Measurements from ENCODE around the gene NCK1.

NCK1 gene

GRCh38 chr3:136909187-136909586 lies 47.2 kb downstream of the NCK1 start:
- no peak for DNase-seq

GRCh38 chr3:136910697-136911096 lies 48.7 kb downstream of the NCK1 start:
- no peak for DNase-seq

- DNase-seq, result no peak
Observed at GRCh38 chr3:136913168-136913567, 51.2 kb downstream of the NCK1 start.

DNA sequence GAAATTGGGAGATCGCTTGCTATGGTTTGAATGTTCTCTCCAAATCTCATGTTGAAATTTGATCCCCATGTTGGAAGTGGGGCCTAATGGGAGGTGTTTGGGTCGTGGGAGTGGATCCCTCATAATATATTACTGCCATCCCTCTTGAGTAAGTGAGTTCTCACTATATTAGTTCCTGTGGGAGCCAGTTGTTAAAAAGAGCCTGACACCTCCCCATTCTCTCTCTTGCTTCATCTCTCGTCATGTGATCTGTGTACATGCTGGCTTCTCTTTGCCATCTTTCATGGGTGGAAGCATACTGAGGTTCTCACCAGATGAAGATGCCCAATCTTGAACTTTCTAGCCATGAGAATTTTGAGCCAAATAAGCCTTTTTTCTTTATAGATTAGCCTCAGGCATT lies 52.7 kb downstream of the NCK1 start:
- DNase-seq, result no peak

DNA sequence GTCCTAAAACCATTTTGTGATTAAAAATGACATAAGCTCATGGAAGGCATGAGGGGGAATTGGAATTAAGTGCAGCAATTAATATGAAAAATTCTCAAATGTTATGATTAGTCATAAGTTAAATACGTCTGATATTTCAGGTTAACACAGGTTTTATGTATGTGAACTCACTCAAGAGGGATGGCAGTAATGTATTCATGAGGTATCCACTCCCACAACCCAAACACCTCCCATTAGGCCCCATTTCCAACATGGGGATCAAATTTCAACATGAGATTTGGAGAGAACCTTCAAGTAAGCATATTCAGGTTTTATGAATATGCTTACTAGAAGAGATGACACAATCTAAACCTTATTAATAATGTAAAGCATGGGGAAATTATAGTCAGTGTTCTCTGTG lies 54.2 kb downstream of the NCK1 start:
- no peak for DNase-seq

- no peak for DNase-seq
Observed at GRCh38 chr3:136919799-136920580, 58.0 kb downstream of the NCK1 start.

GRCh38 chr3:136920904-136921611 lies 59.0 kb downstream of the NCK1 start:
- DNase-seq, result no peak

- DNase-seq, result no peak
Observed at GRCh38 chr3:136925425-136926190, 63.6 kb downstream of the NCK1 start.

DNA sequence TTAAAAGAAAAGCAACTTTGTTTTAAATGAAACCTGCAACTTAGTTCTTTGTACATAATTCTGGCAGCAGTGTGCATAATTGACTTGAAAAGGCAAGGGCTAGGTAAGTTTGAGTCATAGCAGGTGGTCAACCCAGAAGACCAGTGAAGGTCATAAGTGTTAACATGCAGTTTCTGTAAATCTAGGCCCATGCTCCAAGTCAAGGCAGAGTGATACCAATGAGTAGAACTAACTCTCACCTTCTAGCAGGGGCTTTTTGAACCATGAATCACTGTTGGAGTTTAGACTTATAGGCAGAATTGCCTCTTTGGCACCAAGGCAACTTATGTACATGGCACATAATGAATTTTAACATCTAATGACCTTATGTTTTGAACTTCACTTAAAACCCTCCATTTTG lies 66.2 kb downstream of the NCK1 start:
- DNase-seq, result no peak

GRCh38 chr3:136929977-136930670 lies 68.1 kb downstream of the NCK1 start:
- DNase-seq, result no peak

DNA sequence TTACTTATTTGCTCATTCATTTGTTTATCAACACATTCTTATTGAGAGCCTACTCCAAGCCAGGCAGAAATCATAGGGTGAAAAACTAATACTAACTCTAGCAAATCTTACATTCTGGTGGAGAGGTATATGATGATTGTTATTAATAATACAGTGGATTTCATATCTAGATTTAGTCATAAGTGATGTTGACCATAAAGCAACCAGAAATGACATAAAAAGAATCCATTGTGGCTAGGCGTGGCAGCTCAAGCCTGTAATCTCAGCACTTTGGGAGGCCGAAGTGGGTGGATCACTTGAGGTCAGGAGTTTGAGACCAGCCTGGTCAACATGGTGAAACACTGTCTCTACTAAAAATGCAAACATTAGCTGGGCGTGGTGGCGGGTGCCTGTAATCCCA lies 69.6 kb downstream of the NCK1 start:
- no peak for DNase-seq

DNA sequence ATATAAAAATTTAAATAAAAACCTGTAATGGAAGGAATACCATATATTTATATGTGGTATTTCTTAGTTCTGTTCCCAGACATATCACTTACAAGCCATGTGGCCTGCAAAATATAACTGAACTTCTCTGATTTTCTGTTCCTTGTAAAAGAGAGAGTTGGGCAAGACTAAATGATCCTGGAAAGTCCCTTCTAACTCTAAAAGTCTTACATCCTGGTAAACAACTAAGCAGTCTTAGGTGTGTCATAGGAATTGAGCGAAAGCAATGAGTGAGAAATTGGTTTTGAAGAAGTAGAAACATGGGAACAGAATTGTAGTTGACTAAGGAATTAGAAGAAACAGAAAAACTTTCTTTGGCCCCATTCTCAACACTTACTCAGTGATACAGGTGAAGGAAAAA lies 70.5 kb downstream of the NCK1 start:
- no peak for DNase-seq

- DNase-seq, result no peak
Observed at GRCh38 chr3:136932978-136933772, 71.2 kb downstream of the NCK1 start.

DNA sequence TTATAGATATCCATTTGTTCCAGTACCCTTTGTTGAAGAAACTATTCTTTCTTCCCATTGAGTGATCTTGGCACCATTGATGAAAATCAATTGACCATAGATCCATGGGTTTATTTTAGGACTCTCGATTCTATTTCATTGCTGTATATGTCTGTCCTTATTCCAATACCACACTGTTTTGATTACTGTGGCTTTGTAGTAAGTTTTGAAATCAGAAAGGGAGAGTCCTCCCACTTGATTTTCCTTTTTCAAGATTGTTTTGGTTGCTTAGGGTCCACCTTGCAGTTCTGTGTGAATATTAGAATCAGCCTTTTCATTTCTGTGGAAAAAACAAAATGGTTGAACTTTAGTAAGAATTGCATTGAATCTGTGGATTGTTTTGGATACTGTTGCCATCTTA lies 75.2 kb downstream of the NCK1 start:
- no peak for DNase-seq

DNA sequence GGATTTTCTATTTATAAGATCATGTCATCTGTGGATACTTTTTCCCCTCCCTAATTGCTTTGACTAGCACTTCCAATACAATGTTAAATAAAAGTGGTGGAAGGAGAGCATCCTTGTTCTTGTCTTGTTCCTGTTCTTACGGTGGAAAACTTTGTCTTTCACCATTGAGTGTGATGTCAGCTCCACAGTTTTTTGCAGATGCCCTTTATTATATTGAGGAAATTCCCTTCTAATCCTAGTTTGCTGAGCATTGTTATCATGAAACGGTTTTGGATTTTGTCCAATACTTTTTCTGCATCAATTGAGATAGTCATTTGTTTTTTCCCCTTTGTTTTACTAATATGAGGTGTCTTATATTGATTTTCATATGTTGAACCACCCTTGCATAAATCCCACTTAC lies 75.8 kb downstream of the NCK1 start:
- DNase-seq, result no peak

- no peak for DNase-seq
Observed at GRCh38 chr3:136938334-136938733, 76.3 kb downstream of the NCK1 start.

- no peak for DNase-seq
Observed at GRCh38 chr3:136939489-136939888, 77.5 kb downstream of the NCK1 start.

GRCh38 chr3:136942803-136943202 lies 80.8 kb downstream of the NCK1 start:
- DNase-seq, result no peak

GRCh38 chr3:136943436-136943835 lies 81.4 kb downstream of the NCK1 start:
- no peak for DNase-seq

DNA sequence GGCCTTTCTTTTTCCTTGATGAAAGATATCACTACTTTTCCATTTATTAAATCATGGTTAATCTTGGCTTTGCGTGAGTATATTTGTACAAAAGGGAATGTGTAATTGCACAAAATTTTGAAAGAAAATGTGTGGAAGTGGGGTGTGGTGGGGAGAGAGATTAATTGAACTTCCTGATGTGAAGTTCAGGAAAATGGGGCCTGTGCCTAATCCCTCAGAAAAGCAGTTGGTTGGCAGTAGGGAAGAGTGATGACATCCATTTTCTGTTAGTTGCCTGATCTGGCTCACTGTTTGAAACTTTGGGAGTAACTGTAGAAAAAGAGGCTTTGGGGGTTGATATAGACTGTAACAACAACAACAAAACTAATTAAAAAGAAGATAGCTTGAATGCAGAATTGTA lies 85.0 kb downstream of the NCK1 start:
- DNase-seq, result no peak

GRCh38 chr3:136947477-136947876 lies 85.5 kb downstream of the NCK1 start:
- DNase-seq, result no peak

DNA sequence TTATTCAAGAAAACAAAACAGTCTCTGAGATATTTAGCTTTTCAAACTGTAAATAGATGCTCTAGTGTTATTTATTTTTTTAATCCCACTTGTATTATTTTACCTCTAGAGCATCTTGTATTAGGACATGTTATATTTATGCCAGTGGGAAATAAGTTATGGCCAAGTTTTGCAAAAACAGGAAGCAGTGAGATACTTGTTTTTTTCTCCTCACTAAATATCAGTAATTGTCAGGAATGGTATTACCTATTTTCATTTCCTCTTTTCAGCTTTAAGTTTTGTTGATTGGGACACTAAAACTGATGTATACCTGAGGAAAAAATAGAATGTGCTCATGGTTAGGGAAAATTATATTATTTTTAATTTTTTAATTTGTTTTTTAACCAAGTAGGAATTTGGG lies 87.1 kb downstream of the NCK1 start:
- no peak for DNase-seq

Data from activated CD4-positive, alpha-beta T cell treated with anti-CD3 and anti-CD28 coated beads, Interleukin-2, amount 50 U/mL, for 48 hours (primary cell).